Stimulated activated CD8-positive, alpha-beta memory T cell treated with anti-CD3 and anti-CD28 coated beads, Interleukin-12 subunit alpha, Interleukin-12 subunit beta, amount 100 ng/mL, for 24 hours (primary cell): ENCODE results near the gene C1QTNF5.
A peak's percentile ranks its signal among the peaks of the same experiment; 100 is the strongest.

Experiments
- DNase-seq: peaks from one replicate; pipeline ENCODE4 v3.0.0-alpha.2; 2020; ENCODE audit errors: extremely low read depth

C1QTNF5 gene

DNA sequence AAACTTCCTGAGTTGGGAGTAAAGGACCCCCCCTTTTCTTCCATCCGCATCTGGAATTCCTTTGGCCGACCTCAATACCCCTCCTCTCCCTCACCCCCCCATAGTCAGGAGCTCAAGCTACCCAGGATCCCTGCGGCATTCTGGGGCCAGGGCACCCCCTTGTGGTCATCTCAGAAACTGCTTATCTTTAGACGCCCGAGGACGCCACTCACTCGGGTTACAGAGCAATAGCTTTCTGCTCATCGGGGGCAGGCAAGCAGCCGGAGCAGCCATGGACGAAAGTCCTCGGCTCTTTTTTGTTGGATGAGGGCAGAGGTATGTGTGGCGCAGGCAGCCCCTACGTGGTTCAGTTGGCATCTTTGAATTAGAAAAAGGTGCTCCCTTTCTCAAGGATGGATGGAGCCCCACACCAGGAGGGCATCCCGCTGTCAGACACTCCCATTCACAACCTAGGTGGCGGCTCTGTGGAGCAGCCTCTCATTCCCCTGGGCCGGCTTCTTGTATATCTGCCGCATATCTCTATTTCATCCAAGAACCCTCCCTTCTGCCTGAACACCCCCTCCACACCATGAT is 2.3 kb downstream of the C1QTNF5 start:
- DNase-seq = no peak

DNA sequence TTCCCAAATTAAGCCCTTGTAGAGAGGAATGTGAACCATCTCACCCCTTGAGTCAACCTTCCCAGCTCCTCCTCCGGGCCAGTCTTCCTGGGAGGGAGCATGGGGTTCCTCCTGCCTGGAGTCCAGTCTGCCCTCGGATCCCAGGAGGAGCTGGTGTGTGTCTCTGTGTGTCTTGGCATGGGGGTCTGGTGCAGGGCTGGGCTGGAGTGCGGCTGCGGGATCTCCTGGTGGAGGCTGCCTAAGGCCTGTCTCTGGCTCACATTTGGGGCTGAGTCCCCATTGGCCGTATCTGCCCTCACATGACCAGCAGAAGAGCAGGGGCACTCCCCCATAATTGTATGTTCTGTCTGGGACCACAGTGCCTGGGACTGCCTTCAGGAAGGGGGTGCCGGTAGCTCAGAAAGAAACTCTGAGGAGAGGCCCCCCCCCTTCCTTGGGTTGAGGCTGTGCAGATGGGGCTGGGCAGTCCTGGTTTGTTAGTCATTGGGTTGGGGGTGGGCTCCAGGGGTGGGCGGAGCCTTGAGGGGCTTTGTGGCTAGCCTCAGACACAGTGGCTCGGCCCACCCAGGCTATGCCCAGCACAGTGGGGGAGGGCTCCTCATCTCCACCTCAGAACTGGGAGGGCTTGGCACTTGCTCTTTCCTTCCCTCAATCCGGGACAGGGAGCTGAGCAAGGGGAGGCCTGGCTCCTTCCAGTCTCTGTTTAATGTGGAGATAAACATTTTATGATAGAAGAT is 2.9 kb downstream of the C1QTNF5 start:
- DNase-seq = no peak

- DNase-seq = no peak
Observed at GRCh38 chr11:119336744-119337469, 3.8 kb downstream of the C1QTNF5 start.

DNA sequence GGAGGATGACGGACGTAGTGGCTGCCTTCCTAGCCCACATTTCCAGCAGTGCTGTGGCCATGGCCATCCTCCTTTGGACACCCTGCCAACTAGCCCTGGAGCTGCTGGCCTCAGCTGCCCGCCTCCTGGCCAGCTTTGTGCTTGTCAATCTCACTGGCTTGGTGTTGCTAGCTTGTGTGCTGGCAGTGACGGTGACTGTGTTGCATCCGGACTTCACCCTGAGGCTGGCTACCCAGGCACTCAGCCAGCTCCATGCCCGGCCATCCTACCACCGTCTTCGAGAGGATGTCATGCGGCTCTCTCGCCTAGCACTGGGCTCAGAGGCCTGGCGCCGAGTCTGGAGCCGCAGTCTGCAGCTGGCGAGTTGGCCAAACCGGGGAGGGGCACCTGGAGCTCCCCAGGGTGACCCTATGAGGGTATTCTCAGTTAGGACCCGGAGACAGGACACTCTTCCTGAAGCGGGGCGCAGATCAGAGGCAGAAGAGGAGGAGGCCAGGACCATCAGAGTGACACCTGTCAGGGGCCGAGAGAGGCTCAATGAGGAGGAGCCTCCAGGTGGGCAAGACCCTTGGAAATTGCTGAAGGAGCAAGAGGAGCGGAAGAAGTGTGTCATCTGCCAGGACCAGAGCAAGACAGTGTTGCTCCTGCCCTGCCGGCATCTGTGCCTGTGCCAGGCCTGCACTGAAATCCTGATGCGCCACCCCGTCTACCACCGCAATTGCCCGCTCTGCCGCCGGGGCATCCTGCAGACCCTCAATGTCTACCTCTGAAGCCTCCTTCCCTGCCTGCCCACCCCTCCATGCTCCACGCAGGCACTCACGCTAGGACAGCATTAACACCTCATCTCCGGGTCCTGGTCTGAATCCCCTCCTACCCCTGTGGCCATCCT is 4.8 kb downstream of the C1QTNF5 start:
- no peak for DNase-seq

DNA sequence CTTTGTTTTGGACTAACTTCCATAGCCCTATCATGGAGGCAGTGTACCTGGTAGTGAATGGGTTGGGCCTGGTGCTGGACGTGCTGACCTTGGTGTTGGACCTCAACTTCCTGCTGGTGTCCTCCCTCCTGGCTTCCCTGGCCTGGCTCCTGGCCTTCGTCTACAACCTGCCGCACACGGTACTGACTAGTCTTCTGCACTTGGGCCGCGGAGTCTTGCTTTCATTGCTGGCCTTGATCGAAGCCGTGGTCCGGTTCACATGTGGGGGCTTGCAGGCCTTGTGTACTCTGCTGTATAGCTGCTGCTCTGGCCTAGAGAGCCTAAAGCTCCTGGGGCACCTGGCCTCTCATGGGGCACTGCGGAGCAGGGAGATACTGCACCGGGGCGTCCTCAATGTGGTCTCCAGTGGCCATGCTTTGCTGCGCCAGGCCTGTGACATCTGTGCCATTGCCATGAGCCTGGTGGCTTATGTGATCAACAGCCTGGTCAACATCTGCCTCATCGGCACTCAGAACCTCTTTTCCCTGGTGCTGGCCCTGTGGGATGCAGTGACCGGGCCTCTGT is 5.5 kb downstream of the C1QTNF5 start:
- no peak for DNase-seq

- peak; percentile 78 for DNase-seq
Observed at GRCh38 chr11:119334174-119334930, 6.3 kb downstream of the C1QTNF5 start, which contains the start of gene RNF26. TSS of gene RNF26 (plus strand) at chr11:119334527. CDS start at chr11:119335123, 596 bp downstream.

GRCh38 chr11:119332111-119332765 is 8.4 kb downstream of the C1QTNF5 start:
- no peak for DNase-seq

DNA sequence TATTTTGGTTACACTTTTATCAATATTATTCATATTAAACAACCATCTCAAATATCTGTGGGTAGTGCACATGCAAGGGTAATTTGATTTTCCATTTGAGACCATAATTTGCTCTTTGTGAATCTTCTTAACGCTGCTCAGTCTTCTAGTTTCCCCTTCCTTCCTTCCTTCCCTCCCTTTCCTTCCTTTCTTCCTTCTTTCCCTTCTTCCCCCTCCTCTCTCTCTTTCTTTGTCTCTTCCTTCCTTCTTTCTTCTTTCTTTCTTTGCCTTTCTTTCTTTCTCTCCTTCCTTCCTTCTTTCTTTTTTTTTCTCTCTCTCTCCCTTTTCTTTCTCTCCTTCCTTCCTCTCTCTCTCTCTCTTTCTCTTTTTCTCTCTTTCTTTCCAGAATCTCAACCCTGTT is 10.4 kb downstream of the C1QTNF5 start:
- DNase-seq = no peak

DNA sequence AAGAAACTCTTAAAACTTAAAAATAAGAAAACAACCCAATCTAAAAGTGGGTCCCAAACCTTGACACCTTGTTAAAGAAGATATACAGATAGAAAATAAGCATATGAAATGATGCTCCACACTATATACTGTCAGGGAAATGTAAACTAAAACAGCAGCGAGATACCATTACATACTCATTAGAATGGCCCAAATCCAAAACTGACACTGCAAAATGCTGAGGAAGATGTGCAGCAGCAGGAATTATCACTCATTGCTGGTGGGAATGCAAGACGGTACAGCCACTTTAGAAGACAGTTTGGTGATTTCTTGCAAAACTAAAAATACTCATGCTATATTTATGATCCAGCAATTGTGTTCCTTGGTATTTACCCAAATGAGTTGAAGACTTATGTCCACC is 11.4 kb downstream of the C1QTNF5 start:
- no peak for DNase-seq

DNA sequence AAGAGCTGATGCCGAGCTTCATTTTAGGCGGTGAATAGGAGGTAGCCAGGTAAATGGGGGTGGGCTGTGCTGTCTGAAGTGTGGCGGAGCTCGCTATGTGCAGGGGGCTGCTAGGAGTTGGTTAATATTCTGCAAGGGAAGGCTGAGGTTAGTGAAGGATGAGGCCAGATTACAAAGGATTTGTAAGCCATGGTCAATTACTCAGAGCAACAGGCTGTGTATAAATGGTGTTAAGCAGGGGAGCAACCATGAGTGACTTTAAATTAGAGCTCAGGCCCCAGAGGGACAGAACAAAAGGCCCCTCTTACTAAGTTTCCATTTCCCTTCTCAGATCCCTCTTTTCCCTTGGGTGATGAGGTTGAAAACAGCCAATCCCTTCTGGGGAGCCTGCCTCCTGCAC is 16.5 kb downstream of the C1QTNF5 start:
- no peak for DNase-seq

GRCh38 chr11:119323532-119324033 is 17.1 kb downstream of the C1QTNF5 start:
- no peak for DNase-seq

DNA sequence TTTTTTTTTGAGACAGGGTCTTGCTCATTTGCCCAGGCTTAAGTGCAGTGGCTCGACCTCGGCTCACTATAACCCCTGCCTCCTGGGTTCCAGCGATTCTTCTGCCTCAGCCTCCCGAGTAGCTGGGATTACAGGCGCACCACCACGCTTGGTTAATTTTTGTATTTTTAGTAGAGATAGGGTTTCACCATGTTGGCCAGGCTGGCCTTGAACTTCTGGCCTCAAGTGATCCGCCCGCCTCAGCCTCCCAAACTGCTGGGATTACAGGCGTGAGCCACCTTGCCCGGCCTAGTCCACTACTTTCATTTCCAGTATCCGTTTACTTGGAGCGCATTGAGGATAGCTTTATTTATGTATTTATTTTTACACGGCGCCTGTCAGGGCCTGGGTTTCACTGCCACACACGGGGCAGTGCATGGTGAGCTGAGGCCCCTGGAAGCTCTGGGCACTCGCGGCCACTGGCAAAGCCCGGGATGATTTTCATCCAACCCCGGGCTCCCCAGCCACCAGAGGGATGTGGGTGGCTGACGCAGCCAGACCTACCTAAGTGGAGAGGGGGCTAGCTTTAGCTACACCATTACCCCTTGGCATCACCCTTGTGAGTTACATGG is 17.7 kb downstream of the C1QTNF5 start:
- DNase-seq = no peak

DNA sequence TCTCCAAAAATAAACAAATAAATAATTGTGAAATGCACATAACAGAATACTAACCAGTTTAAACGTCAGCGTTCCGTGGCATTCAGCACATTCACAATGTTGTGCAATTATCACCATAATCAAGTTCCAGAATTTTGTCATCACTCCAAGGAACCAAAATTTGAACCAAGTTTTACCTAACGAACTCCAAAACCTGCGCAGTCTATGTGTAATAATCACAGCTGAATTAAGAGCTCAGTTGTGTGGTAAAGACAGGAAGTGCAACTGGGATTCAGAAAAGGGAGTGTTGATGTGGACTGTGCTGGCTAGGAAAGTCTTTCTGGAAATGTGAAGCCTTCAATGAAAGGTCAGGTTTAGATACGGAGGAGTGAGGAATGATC is 18.3 kb downstream of the C1QTNF5 start:
- DNase-seq = no peak

- DNase-seq = no peak
Observed at GRCh38 chr11:119320776-119321524, 19.7 kb downstream of the C1QTNF5 start.

DNA sequence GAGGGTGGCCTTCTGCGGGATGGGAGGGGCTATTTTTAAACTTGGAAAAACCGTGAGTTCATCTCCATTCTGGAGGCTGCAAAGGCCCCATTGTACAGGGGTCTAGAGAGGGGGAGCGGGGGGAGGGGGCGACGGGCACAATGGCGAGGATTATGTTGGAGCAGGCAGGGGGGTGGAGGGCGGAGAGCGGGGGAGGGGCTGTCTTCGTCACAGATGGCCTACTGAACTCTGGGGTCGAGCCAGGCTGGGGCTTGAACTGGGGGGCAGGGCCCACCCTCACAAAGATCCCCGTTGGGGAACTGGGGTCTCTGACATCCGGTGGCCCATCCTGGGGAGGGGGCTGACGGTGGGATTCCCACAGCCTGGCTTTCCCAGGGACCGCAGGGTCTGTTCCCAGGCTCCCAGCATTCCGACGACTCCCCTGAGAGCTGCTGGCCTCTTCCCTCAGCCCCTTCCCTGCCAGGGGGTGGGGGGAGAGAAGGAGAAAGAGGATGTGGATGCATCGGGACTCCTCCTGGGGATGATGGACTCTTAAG is 20.4 kb downstream of the C1QTNF5 start:
- DNase-seq = no peak

DNA sequence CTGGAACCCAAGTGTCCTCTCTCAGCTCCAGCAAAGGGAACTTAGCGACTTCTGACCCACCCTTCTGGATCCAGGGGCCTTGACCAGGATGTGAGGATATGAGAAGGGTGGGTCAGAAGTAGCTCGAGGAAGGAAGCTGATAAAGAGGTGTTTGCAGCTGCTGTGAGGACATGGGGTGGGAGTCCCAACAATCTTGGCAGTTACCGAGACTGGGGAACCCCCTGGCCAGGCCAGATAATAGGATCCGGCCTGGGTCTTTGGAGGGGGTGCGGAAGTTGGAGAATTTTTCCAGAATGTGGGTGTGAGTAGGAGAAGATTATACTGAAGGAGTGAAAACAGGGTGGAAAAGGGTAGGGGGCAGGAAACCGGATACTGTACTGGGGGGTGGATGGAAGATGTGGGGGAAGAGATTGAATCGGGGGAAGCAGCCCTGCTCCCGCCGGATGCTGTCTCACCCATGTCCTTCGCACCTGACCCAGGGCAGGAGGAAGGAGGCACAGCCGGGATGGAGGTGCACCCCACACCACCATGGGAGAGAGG is 20.9 kb downstream of the C1QTNF5 start:
- DNase-seq = no peak

- no peak for DNase-seq
Observed at GRCh38 chr11:119319136-119319699, 21.5 kb downstream of the C1QTNF5 start.
